NCI-H2107 treated with DMSO at 0.1 percent for 48 hours (cell line): ENCODE measurements around the gene PRMT2.
"Not testable (repeated sequence)": the region's sequence is repeated elsewhere in the genome, so short reads cannot be mapped to it uniquely, and the experiment has no call there.

Experiments
- DNase-seq: peaks from one replicate; lab custom pipeline; 2025; ENCODE audit not compliant: unreplicated experiment; lab: John Stamatoyannopoulos, UW

PRMT2 gene

DNA sequence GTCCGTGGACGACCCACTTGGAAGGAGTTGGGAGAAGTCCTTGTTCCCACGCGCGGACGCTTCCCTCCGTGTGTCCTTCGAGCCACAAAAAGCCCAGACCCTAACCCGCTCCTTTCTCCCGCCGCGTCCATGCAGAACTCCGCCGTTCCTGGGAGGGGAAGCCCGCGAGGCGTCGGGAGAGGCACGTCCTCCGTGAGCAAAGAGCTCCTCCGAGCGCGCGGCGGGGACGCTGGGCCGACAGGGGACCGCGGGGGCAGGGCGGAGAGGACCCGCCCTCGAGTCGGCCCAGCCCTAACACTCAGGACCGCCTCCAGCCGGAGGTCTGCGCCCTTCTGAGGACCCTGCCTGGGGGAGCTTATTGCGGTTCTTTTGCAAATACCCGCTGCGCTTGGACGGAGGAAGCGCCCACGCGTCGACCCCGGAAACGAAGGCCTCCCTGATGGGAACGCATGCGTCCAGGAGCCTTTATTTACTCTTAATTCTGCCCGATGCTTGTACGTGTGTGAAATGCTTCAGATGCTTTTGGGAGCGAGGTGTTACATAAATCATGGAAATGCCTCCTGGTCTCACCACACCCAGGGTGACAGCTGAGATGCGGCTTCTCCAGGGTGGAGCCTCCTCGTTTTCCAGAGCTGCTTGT, 32.4 kb downstream of the PRMT2 start:
- no peak for DNase-seq

DNA sequence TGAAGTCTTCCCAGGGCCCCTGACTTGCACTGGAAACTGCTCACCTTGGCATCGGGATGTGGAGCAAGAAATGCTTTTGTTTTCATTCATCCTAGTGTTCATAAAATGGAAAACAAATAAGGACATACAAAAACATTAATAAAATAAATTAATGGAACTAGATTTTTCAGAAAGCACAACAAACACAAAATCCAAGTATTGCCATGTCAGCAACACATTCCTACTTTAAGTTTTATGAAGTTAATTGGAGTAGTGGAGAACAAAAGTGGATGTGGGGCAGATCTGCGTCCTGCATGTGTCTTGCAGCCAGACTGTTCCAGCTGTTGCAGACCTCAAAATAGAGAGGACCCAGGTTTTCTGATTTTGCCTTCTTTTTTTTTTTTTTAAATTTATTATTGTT, 32.9 kb downstream of the PRMT2 start:
- no peak for DNase-seq

DNA sequence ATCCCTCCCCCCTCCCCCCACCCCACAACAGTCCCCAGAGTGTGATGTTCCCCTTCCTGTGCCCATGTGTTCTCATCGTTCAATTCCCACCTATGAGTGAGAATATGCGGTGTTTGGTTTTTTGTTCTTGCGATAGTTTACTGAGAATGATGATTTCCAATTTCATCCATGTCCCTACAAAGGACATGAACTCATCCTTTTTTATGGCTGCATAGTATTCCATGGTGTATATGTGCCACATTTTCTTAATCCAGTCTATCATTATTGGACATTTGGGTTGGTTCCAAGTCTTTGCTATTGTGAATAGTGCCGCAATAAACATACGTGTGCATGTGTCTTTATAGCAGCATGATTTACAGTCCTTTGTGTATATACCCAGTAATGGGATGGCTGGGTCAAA, 33.4 kb downstream of the PRMT2 start:
- not testable (repeated sequence) for DNase-seq

DNA sequence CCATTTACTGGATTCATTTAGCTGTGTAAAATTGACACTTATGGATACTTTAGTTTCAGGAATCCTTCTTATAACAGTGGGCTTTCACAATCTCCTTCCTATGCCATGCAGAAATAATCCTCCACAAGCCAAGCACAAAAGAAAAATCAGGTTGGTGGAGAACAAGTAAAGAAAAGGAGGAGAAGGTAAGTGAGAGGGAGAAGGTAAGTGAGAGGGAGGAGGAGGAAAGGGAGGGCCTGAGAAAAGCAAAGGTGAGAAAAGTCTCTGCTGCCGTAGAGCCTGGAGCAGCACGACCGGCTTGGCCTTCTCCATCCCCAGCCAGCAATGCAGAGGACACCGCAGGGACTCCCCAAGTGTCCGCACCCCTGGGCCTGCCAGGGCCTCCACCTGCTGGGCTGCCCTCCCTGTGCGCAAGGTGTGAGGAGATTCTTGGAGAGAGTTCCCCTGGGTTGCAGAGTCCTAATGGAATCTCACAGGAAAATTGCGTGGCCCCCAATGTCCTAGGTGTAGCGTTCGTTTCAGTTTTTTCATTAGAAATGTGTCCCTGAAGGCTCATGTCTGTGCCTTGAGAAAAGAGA, 39.0 kb downstream of the PRMT2 start:
- DNase-seq: no peak

DNA sequence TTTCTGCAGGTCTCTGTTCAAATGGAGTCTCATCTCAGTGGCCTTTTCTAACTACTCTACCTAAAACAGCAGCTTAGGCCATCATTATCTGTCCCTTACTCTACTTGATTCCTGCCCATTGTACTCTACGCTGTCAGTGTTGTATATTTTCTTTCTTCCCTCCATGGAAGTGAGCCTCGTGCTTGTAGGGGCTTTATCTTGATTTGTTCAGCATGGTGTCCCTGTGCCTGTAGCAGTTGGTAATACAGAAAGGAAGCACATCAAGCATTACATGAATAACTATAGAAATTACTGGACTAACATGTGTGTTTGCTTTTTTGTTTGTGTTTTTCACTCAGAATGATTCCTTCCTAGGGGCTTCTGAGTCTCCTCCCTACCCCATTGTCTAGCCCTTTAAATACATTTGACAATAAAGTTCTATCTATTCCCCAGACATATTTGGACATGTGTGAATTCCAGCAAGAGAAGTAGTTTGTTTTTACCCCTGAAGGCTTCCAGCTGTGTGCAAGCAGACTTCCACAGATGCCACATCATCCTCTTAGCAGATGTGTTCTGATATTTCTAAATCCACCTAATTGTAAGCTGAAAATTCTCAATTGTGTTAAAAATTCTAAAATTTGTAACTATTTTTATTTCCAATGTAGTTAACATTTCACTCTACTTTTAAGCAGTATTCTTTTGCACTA, 40.3 kb downstream of the PRMT2 start:
- no peak for DNase-seq

DNA sequence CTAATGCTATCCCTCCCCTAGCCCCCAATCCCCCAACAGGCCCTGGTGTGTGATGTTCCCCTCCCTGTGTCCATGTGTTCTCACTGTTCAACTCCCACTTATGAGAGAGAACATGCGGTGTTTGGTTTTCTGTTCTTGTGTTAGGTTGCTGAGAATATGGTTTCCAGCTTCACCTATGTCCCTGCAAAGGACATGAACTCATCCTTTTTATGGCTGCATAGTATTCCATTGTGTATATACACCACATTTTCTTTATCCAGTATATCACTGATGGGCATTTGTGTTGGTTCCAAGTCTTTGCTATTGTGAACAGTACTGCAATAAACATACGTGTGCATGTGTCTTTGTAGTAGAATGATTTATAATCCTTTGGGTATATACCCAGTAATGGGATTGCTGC, 41.1 kb downstream of the PRMT2 start:
- DNase-seq: not testable (repeated sequence)

DNA sequence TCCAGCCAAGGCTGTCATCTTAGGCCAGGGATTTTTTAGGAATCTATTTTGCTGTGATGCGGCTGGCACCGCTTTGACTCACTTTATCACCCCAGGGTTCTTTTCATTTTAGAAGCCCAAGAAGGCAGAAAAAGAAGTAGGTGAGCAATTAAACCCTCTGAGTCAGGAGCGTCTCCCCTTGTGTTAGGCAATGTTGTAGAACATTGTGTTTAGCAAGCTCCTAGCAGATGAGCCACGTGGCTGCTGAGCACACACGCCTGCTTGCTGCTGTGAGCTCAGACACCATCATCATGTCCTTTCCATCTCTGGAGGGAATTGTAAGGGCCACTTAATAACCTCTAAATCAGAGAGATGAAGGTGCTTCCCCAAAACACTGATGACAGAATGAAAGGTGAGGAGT, 46.1 kb downstream of the PRMT2 start:
- not testable (repeated sequence) for DNase-seq

DNA sequence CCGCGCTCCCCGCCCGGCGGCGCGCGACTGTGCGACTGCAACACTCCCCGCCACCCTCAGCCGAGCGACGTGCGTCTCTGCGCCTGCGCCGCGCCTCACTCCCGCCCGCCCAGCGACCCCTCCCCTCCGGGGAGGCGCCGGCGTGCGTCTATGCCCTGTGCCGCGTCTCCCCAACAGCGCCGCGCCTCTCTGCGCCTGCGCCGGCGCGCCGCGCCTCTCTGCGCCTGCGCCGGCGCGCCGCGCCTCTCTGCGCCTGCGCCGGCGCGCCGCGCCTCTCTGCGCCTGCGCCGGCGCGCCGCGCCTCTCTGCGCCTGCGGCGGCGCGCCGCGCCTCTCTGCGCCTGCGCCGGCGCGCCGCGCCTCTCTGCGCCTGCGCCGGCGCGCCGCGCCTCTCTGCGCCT, 63.2 kb downstream of the PRMT2 start:
- DNase-seq: not testable (repeated sequence)

DNA sequence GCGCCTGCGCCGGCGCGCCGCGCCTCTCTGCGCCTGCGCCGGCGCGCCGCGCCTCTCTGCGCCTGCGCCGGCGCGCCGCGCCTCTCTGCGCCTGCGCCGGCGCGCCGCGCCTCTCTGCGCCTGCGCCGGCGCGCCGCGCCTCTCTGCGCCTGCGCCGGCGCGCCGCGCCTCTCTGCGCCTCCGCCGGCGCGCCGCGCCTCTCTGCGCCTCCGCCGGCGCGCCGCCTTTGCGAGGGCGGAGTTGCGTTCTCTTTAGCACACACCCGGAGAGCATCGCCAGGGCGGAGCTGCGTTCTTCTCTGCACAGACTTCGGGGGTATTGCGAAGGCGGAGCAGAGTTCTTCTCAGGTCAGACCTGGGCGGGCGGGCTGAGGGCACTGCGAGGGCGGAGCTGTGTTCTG, 63.6 kb downstream of the PRMT2 start:
- not testable (repeated sequence) for DNase-seq
